ENCODE results near the gene TRMT1L.

DNA sequence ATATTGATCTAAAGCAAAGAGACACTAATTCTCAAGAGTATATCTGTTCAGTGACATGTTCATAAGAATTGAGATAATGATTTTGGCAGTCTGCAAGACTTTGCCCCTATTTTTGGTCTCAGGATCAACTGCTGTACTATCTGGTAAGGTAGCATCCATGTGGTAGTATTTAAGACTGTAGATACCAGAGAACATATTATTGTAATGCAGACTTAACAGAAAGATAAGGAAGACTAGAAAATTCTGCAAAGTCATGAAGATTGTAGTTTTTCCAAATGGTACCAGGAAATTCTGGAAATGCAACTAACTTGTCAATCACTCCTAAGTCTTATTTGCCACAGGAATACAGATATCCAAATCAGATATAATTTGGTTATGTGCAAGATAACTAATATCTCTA lies 76.3 kb downstream of the TRMT1L start:
- TF ChIP-seq, protein P1, sequence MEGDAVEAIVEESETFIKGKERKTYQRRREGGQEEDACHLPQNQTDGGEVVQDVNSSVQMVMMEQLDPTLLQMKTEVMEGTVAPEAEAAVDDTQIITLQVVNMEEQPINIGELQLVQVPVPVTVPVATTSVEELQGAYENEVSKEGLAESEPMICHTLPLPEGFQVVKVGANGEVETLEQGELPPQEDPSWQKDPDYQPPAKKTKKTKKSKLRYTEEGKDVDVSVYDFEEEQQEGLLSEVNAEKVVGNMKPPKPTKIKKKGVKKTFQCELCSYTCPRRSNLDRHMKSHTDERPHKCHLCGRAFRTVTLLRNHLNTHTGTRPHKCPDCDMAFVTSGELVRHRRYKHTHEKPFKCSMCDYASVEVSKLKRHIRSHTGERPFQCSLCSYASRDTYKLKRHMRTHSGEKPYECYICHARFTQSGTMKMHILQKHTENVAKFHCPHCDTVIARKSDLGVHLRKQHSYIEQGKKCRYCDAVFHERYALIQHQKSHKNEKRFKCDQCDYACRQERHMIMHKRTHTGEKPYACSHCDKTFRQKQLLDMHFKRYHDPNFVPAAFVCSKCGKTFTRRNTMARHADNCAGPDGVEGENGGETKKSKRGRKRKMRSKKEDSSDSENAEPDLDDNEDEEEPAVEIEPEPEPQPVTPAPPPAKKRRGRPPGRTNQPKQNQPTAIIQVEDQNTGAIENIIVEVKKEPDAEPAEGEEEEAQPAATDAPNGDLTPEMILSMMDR (IDR thresholded peaks at IDR 0.05 in 2 of 3, conservative IDR thresholded peaks at IDR 0.05 in 1 of 3; ENCODE audit: control insufficient read depth in 2 of 3, extremely low read depth in 1 of 3, insufficient read depth in 1 of 3, low read depth in 3 of 3, low read length in 3 of 3), result no peak
- no peak for TF ChIP-seq CREM (IDR thresholded peaks at IDR 0.05; ENCODE audit: low read depth)
- TF ChIP-seq SRF (IDR thresholded peaks at IDR 0.05; ENCODE audit: low read depth in 2 of 2, low read length in 2 of 2), result no peak
- TF ChIP-seq CEBPB (IDR thresholded peaks at IDR 0.05; ENCODE audit: borderline replicate concordance in 1 of 2, low read depth in 2 of 2, low read length in 2 of 2), result no peak
- TF ChIP-seq NFIC (IDR thresholded peaks at IDR 0.05; ENCODE audit: low read depth, low read length), result no peak
- TF ChIP-seq GABPA (IDR thresholded peaks at IDR 0.05; ENCODE audit: low read depth), result no peak
